HG03060 (cell line): ENCODE results near the gene BCL2L15.

Experiments
- ATAC-seq: cut with Tn5 transposase; IDR thresholded peaks from one replicate; pipeline ENCODE4 v1.9.1; 2021; ENCODE audit warnings: low read depth, moderate number of reproducible peaks; ENCODE audit not compliant: unreplicated experiment

Gene BCL2L15

DNA sequence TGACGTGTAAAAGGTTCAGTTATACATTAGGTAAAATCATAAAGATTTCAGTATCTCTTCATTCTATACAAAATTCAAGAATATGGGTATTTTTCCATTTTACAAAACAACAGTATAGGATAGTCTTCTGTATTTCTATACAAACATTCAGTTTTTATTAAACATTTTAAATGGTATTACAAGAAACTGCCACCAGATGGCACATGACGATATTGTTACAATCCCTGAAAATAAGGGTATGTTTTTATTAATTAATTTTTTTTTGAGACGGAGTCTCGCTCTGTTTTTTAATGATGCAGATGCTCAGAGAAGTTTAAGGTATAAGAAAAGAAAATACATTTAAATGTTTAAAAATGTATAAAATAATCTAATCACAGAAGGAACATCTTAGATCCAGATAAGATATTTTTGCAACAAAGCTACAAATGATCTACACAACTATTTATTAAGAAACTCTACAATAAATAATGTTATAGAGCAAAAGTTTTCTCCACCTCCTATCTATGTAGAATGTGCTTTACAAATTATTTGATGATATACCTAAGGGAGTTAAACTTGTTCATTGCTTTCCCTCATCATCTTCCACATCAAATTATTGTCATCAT is 51.6 kb downstream of the BCL2L15 start:
- no peak for ATAC-seq

DNA sequence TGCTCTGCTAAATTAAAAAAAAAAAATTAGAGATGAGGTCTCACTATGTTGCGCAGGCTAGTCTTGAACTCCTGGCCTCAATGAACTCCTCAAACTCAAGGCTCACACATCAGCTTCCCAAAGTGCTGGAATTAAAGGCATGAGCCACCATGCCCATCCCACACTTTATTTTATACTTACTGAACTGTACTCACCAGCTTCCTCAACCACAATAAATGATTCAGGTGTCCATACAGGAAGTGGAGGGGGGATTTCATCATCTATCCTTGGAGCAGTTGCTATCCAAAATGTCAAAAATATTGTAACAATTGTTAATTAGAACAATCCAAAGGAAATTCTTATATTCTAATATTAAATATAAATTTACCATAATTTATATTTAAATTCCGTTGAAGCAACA is 52.7 kb downstream of the BCL2L15 start:
- ATAC-seq = no peak
